Measurements from ENCODE around the gene CPPED1. TPM values are rescaled to one million over a fixed set of nuclear protein-coding genes. Genes with fewer than 3 reads are reported as not detected.

The CPPED1 gene
- total RNA-seq, 1 experiment from 2014 or later, result 8.1 TPM

GRCh38 chr16:12763517-12763916, 40.2 kb downstream of the CPPED1 start:
- Histone ChIP-seq H3K27ac (ENCODE audit: low read depth, low read length) (no peak overlapping the region), H2AFZ (ENCODE audit: low read depth, low read length, poor library complexity, severe bottlenecking) (no peak overlapping the region), H3K79me2 (ENCODE audit: insufficient read depth, low read length) (no peaks in the 10 kb centered on the region), H3K4me2 (ENCODE audit: low read length) (no peak overlapping the region), H3K9ac (ENCODE audit: low read length) (no peak overlapping the region), H3K27me3 (ENCODE audit: insufficient read depth, low read length) (no peaks in the 10 kb centered on the region), H3K9me3 (ENCODE audit: control insufficient read depth in 1 of 2, insufficient read depth in 1 of 2, low read depth in 1 of 2, low read length in 2 of 2) (no peaks in the 10 kb centered on the region), H3K36me3 (ENCODE audit: control insufficient read depth in 1 of 2, insufficient read depth in 2 of 2, low read length in 2 of 2) (no peaks in the 10 kb centered on the region), H4K20me1 (ENCODE audit: insufficient read depth) (no peaks in the 10 kb centered on the region), H3K4me3 (replicated peaks in 1 of 2; ENCODE audit: low read depth in 1 of 2, low read length in 2 of 2) (no peak overlapping the region), H3K4me1 (ENCODE audit: control insufficient read depth in 1 of 2, insufficient read depth in 2 of 2, low read length in 2 of 2) (no peaks in the 10 kb centered on the region), H3K9me2 (ENCODE audit: insufficient read depth) (no peaks in the 10 kb centered on the region)
- intact Hi-C loops (cut with micrococcal nuclease), result no loop called here
- ChIA-PET POLR2A (no interaction called here), CTCF (no interaction called here), RAD21 (ENCODE audit: low non-redundant PET in 1 of 2, low total read pairs in 2 of 2, uncharacterized antibody in 2 of 2, unreplicated experiment in 2 of 2) (no interaction called here)
- no peak for TF ChIP-seq MAX (IDR thresholded peaks at IDR 0.05)
- TF ChIP-seq TCF7L2 (IDR thresholded peaks at IDR 0.05; ENCODE audit: borderline replicate concordance, extremely low read depth, insufficient read depth, insufficient read length), result no peak
- no peak for TF ChIP-seq SP1 (IDR thresholded peaks at IDR 0.05; ENCODE audit: low read depth)
- TF ChIP-seq ZNF274 (IDR thresholded peaks at IDR 0.05; ENCODE audit: low read depth, low read length), result no peak
- no peak for TF ChIP-seq ZFX (IDR thresholded peaks at IDR 0.05)
- TF ChIP-seq ZBTB33 (IDR thresholded peaks at IDR 0.05; ENCODE audit: extremely low read depth, insufficient replicate concordance, low read length), result no peak
- TF ChIP-seq FOSL1 (IDR thresholded peaks at IDR 0.05; ENCODE audit: low read depth), result no peak
- ATAC-seq (no peak), DNase-seq (ENCODE audit: low read depth, low spot score) (no peak)
- no TSS peak for BruUV-seq (replicated peaks)
